ENCODE measurements around the gene KRT72. TPM values are rescaled to one million over a fixed set of nuclear protein-coding genes. Genes with fewer than 3 reads are reported as not detected.

The KRT72 gene
- total RNA-seq, 1 experiment from 2014 or later = not detected

DNA sequence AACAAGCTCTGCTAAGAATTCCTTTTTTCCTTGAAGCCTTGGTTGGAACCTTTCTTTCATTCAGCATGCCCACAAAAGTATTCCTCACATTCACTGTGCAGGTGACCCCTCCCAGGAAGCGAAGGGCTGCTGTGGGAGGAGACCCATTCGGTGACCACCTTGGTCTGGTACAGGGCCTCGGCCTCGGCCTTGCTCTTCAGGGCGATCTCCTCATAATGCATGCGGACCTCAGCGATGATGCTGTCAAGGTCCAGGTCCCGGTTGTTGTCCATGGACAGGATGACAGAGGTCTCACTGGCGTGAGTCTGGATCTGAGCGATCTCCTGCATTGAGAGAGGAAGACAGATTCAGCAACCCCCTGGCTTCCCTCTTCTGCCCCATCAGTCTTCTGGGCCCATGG lies 30.8 kb downstream of the KRT72 start:
- no peak for DNase-seq
- H3K79me2 ChIP-seq (ENCODE audit: insufficient read depth, low read length) = no peaks in the 10 kb centered on the region
- no peak overlapping the region for H2AK5ac ChIP-seq (ENCODE audit: insufficient read length, low read length)
- H3K23me2 ChIP-seq (ENCODE audit: insufficient read length, low read depth, low read length, poor library complexity, severe bottlenecking) = no peaks in the 10 kb centered on the region
- H3K36me3 Mint-ChIP-seq (ENCODE audit: insufficient read depth in 1 of 3, low read depth in 3 of 3) = no peaks in the 10 kb centered on the region
- no peak overlapping the region for H2BK15ac ChIP-seq (ENCODE audit: low read depth, low read length)
- no peak overlapping the region for H3K4me3 Mint-ChIP-seq
- H2AFZ ChIP-seq (ENCODE audit: low read length) = no peak overlapping the region
- TF ChIP-seq, protein P1, sequence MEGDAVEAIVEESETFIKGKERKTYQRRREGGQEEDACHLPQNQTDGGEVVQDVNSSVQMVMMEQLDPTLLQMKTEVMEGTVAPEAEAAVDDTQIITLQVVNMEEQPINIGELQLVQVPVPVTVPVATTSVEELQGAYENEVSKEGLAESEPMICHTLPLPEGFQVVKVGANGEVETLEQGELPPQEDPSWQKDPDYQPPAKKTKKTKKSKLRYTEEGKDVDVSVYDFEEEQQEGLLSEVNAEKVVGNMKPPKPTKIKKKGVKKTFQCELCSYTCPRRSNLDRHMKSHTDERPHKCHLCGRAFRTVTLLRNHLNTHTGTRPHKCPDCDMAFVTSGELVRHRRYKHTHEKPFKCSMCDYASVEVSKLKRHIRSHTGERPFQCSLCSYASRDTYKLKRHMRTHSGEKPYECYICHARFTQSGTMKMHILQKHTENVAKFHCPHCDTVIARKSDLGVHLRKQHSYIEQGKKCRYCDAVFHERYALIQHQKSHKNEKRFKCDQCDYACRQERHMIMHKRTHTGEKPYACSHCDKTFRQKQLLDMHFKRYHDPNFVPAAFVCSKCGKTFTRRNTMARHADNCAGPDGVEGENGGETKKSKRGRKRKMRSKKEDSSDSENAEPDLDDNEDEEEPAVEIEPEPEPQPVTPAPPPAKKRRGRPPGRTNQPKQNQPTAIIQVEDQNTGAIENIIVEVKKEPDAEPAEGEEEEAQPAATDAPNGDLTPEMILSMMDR (conservative IDR thresholded peaks at IDR 0.05) = no peak
- no peak overlapping the region for H3K4ac ChIP-seq (ENCODE audit: low read depth, low read length)
- H3K27me3 ChIP-seq (ENCODE audit: insufficient read depth, low read length) = no peaks in the 10 kb centered on the region
- H3K79me1 ChIP-seq (ENCODE audit: insufficient read depth, low read depth, low read length, poor library complexity, severe bottlenecking) = no peaks in the 10 kb centered on the region
- no CpG with 5 or more reads among the region's 10 CpGs for WGBS (ENCODE audit: extremely low coverage, insufficient read length, low lambda C conversion rate)
- peak overlapping the region; percentile 18 for H4K8ac ChIP-seq (replicated peaks; ENCODE audit: insufficient read length, low read depth, low read length)
- H3K27ac Mint-ChIP-seq = no peak overlapping the region
- no peak overlapping the region for H3K56ac ChIP-seq (ENCODE audit: insufficient read length, low read depth, low read length)
- H3T11ph ChIP-seq (ENCODE audit: low read length) = no peak overlapping the region
- no peak overlapping the region for H2BK120ac ChIP-seq (ENCODE audit: low read depth, low read length, poor library complexity, severe bottlenecking)
- H3K4me2 ChIP-seq (ENCODE audit: insufficient read depth, insufficient read length, low read length) = no peak overlapping the region
- no peaks in the 10 kb centered on the region for H3K9me3 Mint-ChIP-seq
- no peak overlapping the region for H4K91ac ChIP-seq (ENCODE audit: insufficient read length, low read depth, low read length)
- H2BK5ac ChIP-seq (ENCODE audit: insufficient read length, low read length) = no peak overlapping the region
- H4K5ac ChIP-seq (ENCODE audit: insufficient read length, low read depth, low read length) = no peak overlapping the region
- H3K27me3 Mint-ChIP-seq (ENCODE audit: low read depth) = peaks cover 25% of the 10 kb centered on the region
- H3K9me3 ChIP-seq (ENCODE audit: control insufficient read depth, low read depth, low read length) = no peaks in the 10 kb centered on the region
- H3K27ac ChIP-seq (ENCODE audit: insufficient read length, low read depth, low read length) = no peak overlapping the region
- no peaks in the 10 kb centered on the region for H3K4me1 ChIP-seq (ENCODE audit: insufficient read depth, low read length)
- H3K23ac ChIP-seq (ENCODE audit: insufficient read length, low read depth, low read length) = no peak overlapping the region
- H3K18ac ChIP-seq (ENCODE audit: insufficient read length, low read depth, low read length) = no peak overlapping the region
- H4K20me1 ChIP-seq (ENCODE audit: control insufficient read depth, insufficient read depth, insufficient read length) = no peaks in the 10 kb centered on the region
- no peaks in the 10 kb centered on the region for H3K4me1 Mint-ChIP-seq
- H2BK20ac ChIP-seq (ENCODE audit: low read depth, low read length, poor library complexity, severe bottlenecking) = no peak overlapping the region
- H3K14ac ChIP-seq (ENCODE audit: insufficient read depth, low read length) = no peak overlapping the region
- no peak overlapping the region for H2BK12ac ChIP-seq (ENCODE audit: insufficient read length, low read depth, low read length)
- no peak overlapping the region for H3K9ac ChIP-seq (ENCODE audit: extremely low read depth, insufficient read length, low read length)

Data from H9 (cell line).